Suppressor macrophage (primary cell): ENCODE results near the gene CDC27.
"Not testable (repeated sequence)": the region's sequence is repeated elsewhere in the genome, so short reads cannot be mapped to it uniquely, and the experiment has no call there.

Experiments used
- DNase-seq, 4 experiments: peaks; one replicate each; pipeline ENCODE4 v3.0.0-alpha.2; 2020 to 2022

CDC27 gene

DNA sequence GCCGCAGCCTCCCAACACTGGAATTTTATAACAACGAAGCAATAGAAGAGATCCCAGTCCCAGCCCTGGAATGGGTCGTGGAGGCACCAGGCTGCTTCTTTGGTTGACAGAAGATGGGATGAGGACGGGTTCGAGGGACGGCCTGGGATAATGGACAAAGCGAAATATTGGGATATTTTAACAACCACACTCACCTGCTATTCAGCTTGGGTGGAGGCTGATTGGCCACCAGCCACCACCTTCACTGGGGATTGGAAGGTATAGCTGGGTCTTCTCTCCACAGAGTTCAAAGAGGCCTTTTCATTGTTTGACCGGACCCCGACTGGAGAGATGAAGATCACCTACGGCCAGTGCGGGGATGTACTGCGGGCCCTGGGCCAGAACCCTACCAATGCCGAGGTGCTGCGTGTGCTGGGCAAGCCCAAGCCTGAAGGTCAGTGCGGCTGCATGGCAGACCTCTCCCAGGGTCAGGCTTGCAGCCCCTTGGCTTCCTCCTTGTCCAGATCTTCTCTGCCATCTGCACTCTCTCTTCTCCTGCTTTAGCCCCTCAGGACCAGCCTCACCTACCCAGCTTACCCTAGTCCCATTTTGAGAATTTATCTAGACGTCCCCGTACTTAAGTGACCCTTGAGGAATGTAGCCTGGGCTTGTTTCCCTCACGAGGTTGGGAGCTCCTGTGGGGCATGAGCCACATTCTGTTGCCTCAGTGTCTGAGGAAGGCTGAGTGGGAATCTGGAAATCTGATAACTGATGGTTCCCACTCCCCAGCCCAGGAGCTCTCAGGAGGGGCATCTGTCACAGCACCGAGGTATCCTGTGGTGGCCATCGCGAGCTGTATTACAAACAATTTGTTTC, 30.8 kb upstream of the CDC27 start:
- no peak for DNase-seq

DNA sequence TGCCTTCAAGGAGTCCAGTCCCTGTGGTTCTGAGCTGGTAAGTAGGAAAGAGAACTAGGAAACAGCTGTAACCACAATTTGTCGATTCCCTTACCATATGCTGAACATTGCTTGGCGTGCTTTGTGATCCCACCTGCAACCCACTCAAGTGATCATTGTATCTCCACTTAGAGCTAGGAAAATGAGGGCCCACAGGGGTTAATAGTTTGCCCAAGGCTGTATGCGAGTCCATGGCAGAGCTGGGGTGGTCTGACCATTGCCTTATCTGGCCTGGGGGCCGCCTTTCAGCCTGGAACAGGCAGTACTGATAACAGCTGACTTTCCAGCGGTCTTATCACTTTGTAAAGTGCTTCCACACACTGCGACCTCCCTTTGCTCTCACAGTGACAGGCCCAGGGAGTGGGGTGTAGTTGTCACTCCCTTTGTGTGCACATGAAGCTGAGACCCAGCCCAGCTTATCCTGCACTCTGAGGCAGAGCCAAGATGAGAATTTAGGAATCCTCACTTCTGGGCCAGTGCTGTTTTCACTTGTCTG, 29.9 kb upstream of the CDC27 start:
- no peak for DNase-seq

DNA sequence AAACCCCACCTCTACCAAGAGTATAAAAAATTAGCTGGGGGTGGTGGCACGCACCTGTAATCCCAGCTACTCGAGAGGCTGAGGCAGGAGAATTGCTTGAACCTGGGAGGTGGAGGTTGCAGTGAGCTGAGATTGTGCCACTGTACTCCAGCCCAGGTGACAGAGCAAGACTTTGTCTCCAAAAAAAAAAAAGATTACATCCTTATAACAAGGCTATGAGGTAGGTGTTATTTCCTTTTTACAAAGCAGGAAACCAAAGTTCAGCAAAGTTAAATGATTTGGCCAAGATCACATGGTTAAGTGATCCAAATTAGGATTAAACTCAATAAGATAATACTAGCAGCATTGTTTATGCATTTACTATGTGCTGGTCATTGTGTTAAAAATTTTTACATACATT, 28.2 kb upstream of the CDC27 start:
- not testable (repeated sequence) for DNase-seq

DNA sequence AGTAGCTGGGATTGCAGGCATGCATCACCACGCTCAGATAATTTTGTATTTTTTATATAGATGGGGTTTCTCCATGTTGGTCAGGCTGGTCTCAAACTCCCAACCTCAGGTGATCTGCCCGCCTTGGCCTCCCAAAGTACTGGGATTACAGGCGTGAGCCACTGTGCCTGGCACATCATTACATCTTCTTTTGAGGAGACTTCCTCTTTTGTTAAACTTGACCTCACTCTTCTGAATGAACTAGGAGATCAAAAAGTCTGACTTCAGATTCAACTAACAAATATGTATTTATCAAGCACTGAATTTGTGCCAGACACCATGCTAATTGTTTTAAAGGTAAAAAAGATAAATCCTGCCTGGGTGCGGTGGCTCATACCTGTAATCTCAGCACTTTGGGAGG, 27.7 kb upstream of the CDC27 start:
- DNase-seq: peak in 1 of 4 experiments; percentile 30

DNA sequence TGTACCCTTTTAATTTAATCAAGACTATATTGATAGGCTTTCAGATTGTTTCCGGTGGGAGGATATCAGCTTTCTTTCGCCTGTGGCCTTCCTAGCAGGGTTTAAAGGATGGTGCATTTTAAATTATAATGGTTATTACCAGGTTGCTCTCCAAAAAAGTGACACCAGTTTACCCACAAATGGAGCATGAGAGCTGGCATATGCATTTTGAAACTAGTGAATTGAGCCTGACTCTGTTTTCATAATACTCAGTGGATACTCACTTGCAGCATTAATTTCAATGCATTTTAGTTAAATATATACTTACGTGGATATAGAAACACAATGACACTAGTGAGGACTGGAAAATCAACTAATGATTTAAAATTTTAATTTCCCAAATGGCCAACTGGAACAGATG, 25.8 kb upstream of the CDC27 start:
- no peak for DNase-seq

DNA sequence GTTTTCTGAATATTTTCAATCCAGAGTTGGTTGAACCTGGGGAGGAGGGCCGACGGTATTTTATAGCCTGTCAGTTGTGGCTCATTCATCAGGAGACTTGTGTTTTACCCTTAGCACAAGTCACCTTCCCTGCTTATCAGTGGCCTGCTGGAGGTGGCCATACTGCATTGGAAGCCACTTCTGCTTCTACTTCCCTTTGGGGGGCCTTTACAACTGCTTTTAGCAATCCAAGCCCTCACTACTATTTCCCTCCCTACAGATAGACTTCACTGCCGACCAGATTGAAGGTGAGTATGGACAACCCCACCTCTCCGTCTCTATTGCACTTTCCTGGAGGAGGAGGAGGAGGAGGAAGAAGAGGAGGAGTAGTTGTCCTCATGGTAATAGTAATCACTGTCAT, 24.4 kb upstream of the CDC27 start:
- no peak for DNase-seq

DNA sequence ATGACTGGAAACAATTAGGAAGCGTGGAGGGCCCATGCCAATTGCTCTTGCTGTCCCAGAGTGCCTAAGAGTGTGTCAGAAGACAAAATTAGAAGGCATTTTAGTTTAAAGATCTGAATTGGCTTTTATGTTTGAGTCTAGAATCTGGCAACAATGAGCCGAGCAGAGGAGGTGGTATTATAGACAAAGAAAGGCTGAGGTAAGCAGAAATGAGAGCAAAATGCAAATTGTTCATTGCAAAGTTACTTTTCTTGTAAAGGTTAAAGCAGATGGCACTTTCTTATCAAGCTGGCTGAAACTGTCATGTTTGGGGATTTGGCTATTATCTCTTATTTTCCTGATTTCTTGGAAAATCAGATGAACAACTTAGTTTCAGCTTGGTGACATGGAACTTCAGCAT, 23.4 kb upstream of the CDC27 start:
- DNase-seq: no peak

DNA sequence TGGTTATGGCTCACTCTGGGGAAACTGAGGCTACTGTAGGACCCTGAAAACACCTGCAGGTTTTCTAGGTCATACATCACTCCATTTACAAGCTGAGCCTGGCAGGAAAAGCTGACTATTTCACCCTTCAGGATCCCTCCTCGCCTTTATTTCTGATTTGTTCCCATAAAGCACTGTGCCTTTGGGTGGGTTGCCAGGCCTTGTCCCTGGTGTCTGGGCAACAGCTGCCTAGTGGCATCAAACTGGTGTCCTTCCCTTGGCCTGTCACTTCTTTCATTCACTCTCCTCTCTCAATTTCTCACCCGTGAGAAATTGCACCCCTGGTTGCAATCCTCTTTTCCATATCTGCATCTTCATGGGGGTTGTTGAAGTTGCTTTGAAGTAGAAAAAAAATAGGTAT, 21.7 kb upstream of the CDC27 start:
- no peak for DNase-seq

DNA sequence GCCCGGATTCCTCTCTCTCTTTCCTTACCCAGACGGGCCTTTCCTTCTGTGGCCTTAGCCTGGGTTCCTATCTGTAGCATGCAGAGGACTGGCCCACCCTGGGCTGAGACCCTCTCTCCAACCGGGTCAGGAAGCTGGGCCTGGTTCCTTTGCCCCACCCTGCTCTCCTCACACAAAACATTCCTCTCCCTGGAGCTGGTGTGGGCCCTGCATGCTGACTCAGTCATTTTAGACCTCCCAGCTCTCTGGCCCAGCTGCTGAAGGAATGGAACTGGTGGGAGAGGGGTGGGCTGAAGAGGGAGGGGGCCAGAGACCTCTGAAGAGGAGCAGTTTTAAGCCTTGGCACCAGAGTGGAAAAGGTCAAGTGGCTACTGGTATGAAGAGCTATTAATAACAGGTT, 21.0 kb upstream of the CDC27 start:
- DNase-seq: no peak

DNA sequence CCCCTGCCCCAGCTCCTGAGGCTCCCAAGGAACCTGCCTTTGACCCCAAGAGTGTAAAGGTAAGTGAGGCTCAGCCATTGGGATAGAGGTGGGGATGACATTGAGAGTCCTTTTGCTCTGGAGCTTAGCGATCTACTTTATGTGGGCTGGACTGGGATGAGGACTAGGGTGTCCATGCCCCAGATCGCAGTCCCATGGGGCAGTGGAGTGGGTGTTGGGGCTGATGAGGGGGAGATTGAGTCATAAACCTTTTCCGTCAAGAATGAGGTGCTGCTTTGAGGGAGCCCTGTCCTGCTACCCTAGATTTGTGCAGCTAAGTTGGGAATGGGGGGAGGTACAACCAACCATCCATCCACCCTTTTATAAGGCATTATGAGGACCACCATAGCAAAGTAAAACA, 20.4 kb upstream of the CDC27 start:
- DNase-seq: no peak

DNA sequence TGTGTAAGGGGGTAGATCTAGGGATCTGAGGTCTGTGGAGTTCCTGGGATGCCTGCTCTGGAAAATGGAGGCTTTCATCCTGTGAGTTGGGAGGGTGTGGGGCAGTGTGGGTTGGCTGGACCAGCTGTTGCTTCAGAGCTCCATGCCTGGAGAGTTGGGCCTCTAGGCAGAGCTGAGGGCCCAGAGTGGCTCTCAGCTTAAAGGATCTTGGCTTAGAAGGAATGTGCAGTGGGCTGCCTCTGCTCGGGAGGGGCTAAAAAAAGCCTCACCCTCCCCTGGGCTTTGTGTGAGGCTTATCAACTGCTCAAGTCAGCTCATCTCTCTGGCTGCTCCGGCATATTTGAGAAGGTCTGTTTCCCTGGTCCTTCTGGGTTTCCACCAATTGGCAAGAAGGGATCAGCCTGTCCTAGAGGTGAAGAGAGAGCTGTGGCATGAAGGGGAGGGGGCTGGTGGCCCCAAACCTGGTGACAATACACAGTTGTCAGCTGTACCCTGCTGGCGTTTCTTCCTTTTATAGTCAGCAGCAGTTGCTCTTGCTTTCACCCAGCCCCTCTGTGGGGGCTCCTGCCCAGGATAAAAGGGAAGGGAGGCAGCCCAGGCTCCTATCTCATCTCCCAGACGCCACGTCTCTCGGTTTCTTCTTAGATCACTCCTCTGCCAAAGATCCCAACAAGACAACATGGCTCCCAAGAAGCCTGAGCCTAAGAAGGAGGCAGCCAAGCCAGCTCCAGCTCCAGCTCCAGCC, 19.8 kb upstream of the CDC27 start, which contains the start of gene MYL4:
Gene MYL4 (plus strand): TSS at position 605 of the 745 bp plus-strand sequence. CDS start 75 bp downstream, at position 680.
- DNase-seq: no peak

DNA sequence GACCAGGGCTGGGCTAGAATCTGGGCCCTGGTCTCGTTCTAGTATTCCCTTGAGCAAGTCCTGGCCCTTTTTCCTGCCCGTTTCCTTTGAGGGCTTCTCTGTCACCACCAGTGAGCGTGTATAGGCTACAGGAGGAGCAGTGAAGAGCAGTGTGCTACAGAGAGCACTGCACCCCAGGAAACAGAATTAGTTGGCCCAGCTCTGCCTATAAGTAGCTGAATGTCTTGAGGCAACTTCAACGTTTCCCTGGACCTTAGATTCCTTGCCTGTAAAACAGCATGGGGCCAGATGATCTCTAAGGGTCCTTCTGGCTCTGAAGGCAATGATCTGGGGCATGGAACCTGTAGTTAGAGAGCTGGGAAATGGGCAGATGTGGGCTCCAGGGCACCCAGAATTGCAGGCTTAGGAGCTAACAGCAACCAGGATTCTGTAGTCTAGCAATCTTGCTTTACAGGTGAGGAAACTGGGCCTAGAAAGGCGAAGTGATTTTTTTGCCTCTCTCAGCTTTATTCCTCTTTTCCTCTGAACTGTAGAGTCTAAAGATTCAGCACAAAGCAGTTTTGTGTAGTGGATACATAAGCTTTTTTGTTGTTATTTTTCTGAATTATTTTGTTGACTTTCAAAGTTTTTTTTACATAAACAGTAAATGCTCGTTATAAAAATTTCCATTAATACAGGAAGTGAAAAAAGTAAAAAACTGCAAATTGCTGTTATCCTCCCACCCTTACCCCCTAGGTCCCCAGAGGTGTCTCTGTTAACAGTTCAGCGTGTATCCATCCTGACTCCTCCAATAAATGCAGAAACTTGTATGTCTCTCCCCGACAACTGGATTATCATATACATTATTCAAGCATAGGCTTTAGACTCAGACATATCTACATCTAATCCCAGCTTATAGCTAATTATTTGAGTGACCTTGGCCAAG, 18.3 kb upstream of the CDC27 start:
- DNase-seq: no peak

DNA sequence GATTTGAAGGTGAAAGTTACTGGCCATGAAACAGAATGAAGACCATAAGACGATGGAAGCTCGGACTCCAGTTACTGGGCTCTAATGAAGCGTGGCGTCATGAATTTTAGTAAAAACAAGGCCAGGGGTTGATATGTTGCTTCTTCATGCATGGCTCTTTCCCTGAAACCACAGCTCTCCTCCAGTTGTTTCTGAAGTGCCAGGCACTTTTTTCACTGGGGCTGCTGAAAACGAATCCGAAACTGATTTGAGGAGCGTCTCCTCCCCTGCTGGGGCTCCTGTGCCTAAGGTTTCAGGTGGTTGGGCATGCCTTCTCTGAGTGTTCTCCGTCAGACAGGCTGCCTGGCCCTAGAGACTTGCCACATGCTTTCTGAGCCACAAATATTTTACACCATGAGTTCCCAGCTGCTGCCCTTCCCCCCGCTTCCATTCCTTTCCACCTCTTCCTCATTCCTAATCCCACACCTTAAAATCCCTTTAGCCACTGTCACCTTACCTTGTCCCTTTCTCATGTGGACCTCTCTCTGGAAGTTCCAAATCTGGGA, 16.4 kb upstream of the CDC27 start:
- DNase-seq: no peak

DNA sequence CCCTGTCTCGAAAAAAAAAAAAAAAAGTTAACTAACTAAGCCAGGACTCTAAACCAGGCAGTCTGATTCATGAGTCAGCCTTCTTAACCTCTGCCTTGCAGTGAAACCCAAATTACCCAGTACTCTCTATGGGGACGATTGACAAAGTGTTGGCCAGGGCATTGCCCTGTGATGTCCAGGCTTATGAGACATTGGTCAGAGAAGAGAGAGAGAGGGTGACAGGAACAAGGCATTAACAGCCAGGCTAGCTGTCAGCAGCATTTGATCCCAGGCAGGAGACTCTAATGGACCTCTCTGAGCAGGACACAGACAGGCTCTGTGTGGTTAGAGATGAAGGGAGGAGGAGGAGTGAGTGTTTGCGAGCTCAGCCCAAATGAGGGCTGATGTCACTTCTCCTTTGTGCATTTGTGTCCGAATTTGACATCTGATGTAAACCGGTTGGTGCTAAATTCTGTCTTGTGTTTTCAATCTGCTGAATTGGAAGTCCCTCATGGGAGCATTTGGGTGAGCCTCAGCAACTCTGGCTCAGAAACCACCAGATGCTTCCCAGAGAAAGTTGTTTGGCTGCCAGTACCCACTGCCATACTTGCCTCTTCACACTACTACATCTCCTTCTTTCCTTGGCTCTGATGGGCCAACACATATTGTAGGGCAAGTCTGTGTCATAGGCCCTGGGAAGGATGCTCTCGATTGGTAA, 15.8 kb upstream of the CDC27 start:
- peak; percentile 79 to 91 (median 84) for DNase-seq

DNA sequence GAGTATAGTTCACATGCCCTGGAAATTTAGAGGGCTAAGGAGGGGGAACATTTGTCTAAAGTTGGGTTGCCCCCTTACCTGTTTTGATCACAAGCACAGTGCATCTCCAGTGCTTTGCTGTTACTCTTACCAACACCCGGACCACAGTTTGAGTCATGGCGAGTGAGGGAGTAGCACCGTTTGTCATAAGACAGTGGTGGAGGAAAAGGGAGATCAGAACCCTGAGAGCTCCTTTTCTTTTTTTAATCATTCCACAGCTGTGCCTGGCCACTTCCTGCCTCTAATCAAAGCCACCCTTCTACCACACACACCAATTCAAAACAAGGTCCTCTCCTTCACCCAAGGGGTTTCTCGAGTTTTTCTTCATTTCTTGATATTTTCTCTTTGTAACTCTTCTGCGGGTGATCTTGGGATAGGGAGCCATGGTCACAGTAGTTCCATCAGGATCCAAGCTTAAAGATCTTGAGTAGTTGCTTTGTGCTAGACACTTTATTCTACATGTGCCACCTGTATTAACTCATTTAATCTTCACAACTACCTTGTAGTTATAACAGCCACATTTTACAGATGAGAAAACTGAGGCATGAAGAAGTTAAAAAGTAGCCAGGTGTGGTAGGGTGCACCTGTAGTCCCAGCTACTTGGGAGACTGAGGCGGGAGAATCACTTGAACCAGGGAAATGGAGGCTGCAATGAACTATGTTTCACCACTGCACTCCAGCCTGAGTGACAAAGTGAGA, 15.1 kb upstream of the CDC27 start:
- peak; percentile 11 to 31 (median 24) for DNase-seq

DNA sequence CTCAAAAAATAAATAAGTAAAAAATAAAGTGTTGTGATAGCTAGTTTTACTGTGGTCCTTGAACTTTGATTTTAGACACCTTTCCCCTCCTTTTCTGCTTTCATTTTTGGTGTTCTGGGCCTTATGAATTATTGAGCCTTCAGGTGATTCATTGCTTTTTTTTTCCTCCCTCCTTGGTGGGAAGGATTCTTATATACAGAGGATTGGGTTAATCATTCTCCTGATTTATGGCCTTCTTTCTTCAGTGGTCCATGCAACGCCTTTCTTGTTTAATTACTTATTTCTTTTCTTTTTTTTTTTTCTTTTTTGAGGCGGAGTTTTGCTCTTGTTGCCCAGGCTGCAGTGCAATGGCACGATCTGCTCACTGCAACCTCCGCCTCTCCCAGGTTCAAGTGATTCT, 12.1 kb upstream of the CDC27 start:
- no peak for DNase-seq

DNA sequence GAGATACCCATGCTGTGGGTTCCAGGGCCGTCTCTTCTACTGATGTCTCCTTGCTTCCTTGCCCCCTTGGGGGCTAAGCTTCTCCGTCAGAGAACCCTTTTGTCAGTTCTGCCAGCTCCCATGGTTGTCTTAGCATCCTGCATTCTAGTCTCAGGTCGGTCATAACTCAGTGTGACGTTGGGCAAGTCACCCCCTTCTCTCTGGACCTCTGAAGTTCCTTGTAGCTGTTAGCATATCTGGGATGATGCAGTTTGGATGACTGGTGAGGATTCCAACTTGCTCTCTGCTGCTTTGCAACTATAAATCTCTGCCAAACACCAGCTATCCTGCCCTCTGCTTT, 11.2 kb upstream of the CDC27 start:
- peak; percentile 56 to 70 (median 60) for DNase-seq

DNA sequence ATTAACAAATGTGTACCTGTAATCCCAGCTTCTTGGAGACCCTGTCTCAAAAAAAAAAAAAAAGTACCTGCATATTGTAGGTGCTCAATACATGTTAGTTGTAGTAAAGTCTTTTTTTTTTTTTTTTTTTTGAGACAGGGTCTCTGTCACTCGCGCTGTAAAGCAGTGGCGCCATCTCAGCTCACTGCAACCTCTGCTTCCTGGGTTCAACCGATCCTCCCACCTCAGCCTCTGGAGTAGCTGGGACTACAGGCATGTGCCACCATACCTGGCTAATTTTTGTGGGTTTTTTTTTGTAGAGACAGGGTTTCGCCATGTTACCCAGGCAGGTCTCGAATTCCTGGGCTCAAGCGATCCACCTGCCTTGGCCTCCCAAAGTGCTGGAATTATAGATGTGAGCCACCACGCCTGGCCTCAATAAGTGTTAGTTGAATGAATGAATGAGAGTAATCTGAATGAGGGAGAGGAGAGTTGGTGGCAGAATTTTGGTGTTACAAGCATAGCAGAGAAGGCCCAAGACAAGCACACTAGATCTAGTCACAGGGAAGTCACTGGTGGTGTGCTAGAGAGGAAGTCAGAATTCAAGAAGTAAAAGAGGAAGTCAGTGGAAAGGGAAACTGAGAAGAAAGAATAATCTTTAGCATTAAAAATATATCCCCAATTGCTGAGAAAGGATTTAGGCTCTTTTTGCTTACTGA, 10.7 kb upstream of the CDC27 start:
- peak; percentile 66 to 89 (median 76) for DNase-seq

DNA sequence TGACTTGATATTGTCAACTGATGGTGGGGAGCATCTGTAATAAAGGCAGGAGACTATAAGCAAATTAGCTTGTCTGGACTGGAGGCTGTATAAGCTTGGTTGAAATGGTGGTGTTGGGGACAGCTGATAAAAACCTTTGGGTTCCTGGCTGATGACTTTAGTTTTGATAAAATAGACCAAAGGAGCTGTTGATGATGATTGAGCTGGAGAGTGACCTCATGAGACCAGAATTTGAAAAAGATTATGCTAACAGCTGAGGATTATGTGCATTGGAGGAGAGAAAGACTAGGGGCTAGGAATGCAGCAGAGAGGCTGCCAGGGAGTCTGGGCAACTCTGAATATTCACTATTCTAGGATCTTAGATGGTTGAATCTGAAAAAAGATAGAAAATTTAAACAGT, 8.7 kb upstream of the CDC27 start:
- no peak for DNase-seq

DNA sequence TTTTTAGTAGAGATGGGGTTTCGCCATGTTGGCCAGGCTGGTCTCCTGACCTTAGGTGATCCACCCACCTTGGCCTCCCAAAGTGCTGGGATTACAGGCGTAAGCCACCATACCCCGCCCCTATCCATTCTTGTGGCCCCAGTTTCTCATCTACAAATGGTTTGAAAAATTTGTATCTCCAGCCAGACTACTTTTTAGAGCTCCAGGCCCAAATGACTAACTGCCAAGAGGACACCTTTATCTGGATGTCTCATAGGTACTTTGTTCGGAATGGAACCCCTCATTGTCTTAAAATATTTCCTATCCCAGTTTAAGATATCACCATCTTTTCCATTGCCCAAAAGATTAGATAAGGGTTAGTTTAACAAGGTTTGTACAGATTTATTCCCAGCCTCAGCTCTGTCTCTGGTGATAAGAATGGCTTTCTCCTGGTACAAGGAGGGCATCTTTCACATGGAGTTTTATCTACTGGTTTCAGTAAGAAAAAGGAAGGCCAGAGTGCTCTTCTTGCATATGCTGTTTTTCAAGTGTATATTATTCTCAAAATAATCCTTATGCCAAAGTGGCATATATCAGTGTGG, 4.9 kb upstream of the CDC27 start:
- DNase-seq: no peak
